ENCODE results near the gene STXBP4.

STXBP4 gene

GRCh38 chr17:55172612-55173011 lies 204.0 kb downstream of the STXBP4 start:
- DNase-seq (ENCODE audit: low read depth): no peak

GRCh38 chr17:55174133-55174532 lies 205.6 kb downstream of the STXBP4 start:
- DNase-seq (ENCODE audit: low read depth): no peak

- DNase-seq (ENCODE audit: low read depth): no peak
Measured at GRCh38 chr17:55175788-55176427, 207.3 kb downstream of the STXBP4 start.

- no peak for DNase-seq (ENCODE audit: low read depth)
Measured at GRCh38 chr17:55177159-55177854, 208.7 kb downstream of the STXBP4 start.

- no peak for DNase-seq (ENCODE audit: low read depth)
Measured at GRCh38 chr17:55177855-55178217, 209.3 kb downstream of the STXBP4 start.

- DNase-seq (ENCODE audit: low read depth): no peak
Measured at GRCh38 chr17:55186937-55187770, 218.6 kb downstream of the STXBP4 start.

GRCh38 chr17:55190748-55191147 lies 222.2 kb downstream of the STXBP4 start:
- no peak for DNase-seq (ENCODE audit: low read depth)

- DNase-seq (ENCODE audit: low read depth): no peak
Measured at GRCh38 chr17:55198690-55199370, 230.3 kb downstream of the STXBP4 start.

GRCh38 chr17:55200904-55201303 lies 232.3 kb downstream of the STXBP4 start:
- no peak for DNase-seq (ENCODE audit: low read depth)

GRCh38 chr17:55201308-55201932 lies 232.9 kb downstream of the STXBP4 start:
- no peak for DNase-seq (ENCODE audit: low read depth)

GRCh38 chr17:55202896-55203295 lies 234.3 kb downstream of the STXBP4 start:
- no peak for DNase-seq (ENCODE audit: low read depth)

GRCh38 chr17:55208078-55208812 lies 239.7 kb downstream of the STXBP4 start:
- no peak for DNase-seq (ENCODE audit: low read depth)

- DNase-seq (ENCODE audit: low read depth): no peak
Measured at GRCh38 chr17:55210292-55210691, 241.7 kb downstream of the STXBP4 start.

GRCh38 chr17:55212880-55213279 lies 244.3 kb downstream of the STXBP4 start:
- DNase-seq (ENCODE audit: low read depth): no peak

- DNase-seq (ENCODE audit: low read depth): no peak
Measured at GRCh38 chr17:55215711-55216110, 247.1 kb downstream of the STXBP4 start.

GRCh38 chr17:55216888-55217287 lies 248.3 kb downstream of the STXBP4 start:
- DNase-seq (ENCODE audit: low read depth): no peak

GRCh38 chr17:55219459-55219858 lies 250.9 kb downstream of the STXBP4 start:
- DNase-seq (ENCODE audit: low read depth): no peak

GRCh38 chr17:55219934-55220333 lies 251.4 kb downstream of the STXBP4 start:
- no peak for DNase-seq (ENCODE audit: low read depth)

Measured in activated T-helper 9 cell treated with anti-CD3 and anti-CD28 coated beads, Interleukin-2, amount 50 U/mL, for 16 hours (primary cell).